H4 (cell line): Measurements from ENCODE around the gene TSPAN32. TPM values are rescaled to one million over a fixed set of nuclear protein-coding genes. Genes with fewer than 3 reads are reported as not detected.
"Not testable (repeated sequence)": the region's sequence is repeated elsewhere in the genome, so short reads cannot be mapped to it uniquely, and the experiment has no call there.

Experiments
- DNase-seq: peaks from one replicate; pipeline ENCODE4 v3.0.0-alpha.2; 2015; ENCODE audit warnings: low spot score
- total RNA-seq: library from RNA; depleted of rRNA; stranded (reverse); fragments of >200 nt; shearing (Covaris generic); gene quantifications from 2 replicates; pipeline ENCODE4 v1.2.3, GENCODE V29; 2014

The TSPAN32 gene
- total RNA-seq, 1 experiment from 2014 or later, result 0.81 TPM

GRCh38 chr11:2267306-2267850 lies 34.4 kb upstream of the TSPAN32 start:
- DNase-seq, result no peak

- DNase-seq, result no peak
Measured at GRCh38 chr11:2267851-2268728, 33.7 kb upstream of the TSPAN32 start.

GRCh38 chr11:2268729-2269600 lies 32.8 kb upstream of the TSPAN32 start:
- no peak for DNase-seq

- DNase-seq, result no peak
Measured at GRCh38 chr11:2269601-2270321, 32.1 kb upstream of the TSPAN32 start.

GRCh38 chr11:2270322-2271076 lies 31.3 kb upstream of the TSPAN32 start, which contains the start of gene ASCL2:
ASCL2 (minus strand) TSS chr11:2270588; CDS start chr11:2270332, 256 bp downstream.
- no peak for DNase-seq

GRCh38 chr11:2271077-2271326 lies 30.8 kb upstream of the TSPAN32 start:
- DNase-seq, result no peak

- DNase-seq, result no peak
Measured at GRCh38 chr11:2271327-2272227, 30.2 kb upstream of the TSPAN32 start.

- DNase-seq, result no peak
Measured at GRCh38 chr11:2272228-2272945, 29.4 kb upstream of the TSPAN32 start.

GRCh38 chr11:2272946-2273280 lies 28.9 kb upstream of the TSPAN32 start:
- no peak for DNase-seq

GRCh38 chr11:2273311-2273710 lies 28.5 kb upstream of the TSPAN32 start:
- DNase-seq, result no peak

- no peak for DNase-seq
Measured at GRCh38 chr11:2273771-2274170, 28.0 kb upstream of the TSPAN32 start.

GRCh38 chr11:2275334-2276279 lies 26.2 kb upstream of the TSPAN32 start:
- no peak for DNase-seq

- DNase-seq, result no peak
Measured at GRCh38 chr11:2276280-2277007, 25.4 kb upstream of the TSPAN32 start.

- DNase-seq, result no peak
Measured at GRCh38 chr11:2277008-2277346, 24.8 kb upstream of the TSPAN32 start.

GRCh38 chr11:2277933-2278523 lies 23.8 kb upstream of the TSPAN32 start:
- no peak for DNase-seq

- DNase-seq, result no peak
Measured at GRCh38 chr11:2280208-2280607, 21.6 kb upstream of the TSPAN32 start.

- not testable (repeated sequence) for DNase-seq
Measured at GRCh38 chr11:2286350-2286749, 15.5 kb upstream of the TSPAN32 start.
